Natural killer cell treated with Interleukin-12 subunit alpha and Interleukin-12 subunit beta and Interleukin-15 and Interleukin-18, amount 100 ng/mL, for 72 hours (primary cell): ENCODE results near the gene SDR42E2. TPM values are rescaled to one million over a fixed set of nuclear protein-coding genes. Genes with fewer than 3 reads are reported as not detected.
"Not testable (repeated sequence)": the region's sequence is repeated elsewhere in the genome, so short reads cannot be mapped to it uniquely, and the experiment has no call there.

Experiments used
- ATAC-seq, 2 donors: fragments of 150-1000 bp; cut with Tn5 transposase in 1 of 2; sonication (Bioruptor Pico), chemical (Tn5 transposase) in 1 of 2; 2 replicates each; pipeline ENCODE4 v1.10.0; 2021
- DNase-seq: peaks from one replicate; pipeline ENCODE4 v3.0.0; 2022; ENCODE audit warnings: low spot score
- H3K27ac Mint-ChIP-seq, 2 donors: 1 replicate in 1 of 2; 2 replicates in 1 of 2; pipeline ENCODE4 v1.8.0; 2022; ENCODE audit warnings: mixed read lengths in 2 of 2, mild to moderate bottlenecking in 1 of 2, moderate library complexity in 1 of 2
- H3K27me3 Mint-ChIP-seq, 2 donors: 1 replicate in 1 of 2; 2 replicates in 1 of 2; pipeline ENCODE4 v1.8.0; 2022; ENCODE audit warnings: mixed read lengths in 2 of 2
- H3K36me3 Mint-ChIP-seq: one replicate; pipeline ENCODE4 v1.8.0; 2022; ENCODE audit warnings: mixed read lengths
- H3K4me1 Mint-ChIP-seq, 2 donors: 1 replicate in 1 of 2; 2 replicates in 1 of 2; pipeline ENCODE4 v1.8.0; 2022; ENCODE audit warnings: low read depth in 2 of 2, mixed read lengths in 2 of 2, mild to moderate bottlenecking in 1 of 2
- H3K4me3 Mint-ChIP-seq: one replicate; pipeline ENCODE4 v1.8.0; 2022; ENCODE audit warnings: mixed read lengths
- H3K9me3 Mint-ChIP-seq: 2 replicates; pipeline ENCODE4 v1.8.0; 2022; ENCODE audit warnings: mixed read lengths
- total RNA-seq, 2 donors: library from RNA; stranded (reverse); gene quantifications; one replicate each; pipeline ENCODE4 v1.2.3, GENCODE V29; 2022

SDR42E2 gene
- total RNA-seq, 2 donors from 2014 or later = 0.22 TPM; not detected in 1

DNA sequence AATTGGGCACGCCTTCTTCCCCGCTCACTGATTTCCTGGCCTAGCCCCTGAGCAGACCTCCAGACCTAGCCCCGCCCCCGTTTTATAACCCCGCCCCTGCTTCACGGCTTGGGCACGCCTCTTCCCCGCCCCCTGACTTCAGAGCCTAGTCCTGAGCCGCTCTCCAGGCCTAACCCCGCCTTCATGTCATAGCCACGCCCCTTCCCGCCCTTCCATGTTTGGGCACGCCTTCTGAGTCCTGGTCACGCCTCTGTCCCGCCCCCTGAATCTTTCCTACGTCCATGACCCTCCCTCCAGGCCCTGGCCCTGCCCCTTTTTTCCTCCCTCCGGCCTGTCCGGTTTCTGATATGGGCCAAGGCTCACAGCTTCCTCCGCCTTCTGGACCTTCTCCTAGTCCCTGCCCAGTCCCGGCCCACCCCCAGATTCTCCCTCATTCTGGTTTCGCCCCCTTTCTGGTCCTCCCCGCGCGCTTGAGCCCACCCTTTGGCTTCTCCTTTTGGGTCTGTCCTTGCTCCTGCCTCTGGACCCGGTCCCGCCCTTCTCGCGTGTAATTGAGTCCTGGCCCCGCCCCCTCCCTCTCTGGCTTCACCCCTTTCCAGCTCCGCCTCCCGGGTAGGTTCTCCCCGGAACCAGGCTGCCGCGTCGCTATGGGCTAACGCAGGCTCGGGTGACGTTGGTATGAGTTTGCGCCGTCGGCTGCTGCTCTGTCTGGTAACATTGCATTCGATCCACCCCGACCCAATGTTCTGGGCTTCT lies 28.6 kb downstream of the SDR42E2 start:
- Mint-ChIP-seq H3K27me3 (no peaks in the 10 kb centered on the region), H3K27ac (peak overlapping the region; percentile 72 to 91), H3K4me1 (peaks cover 52 to 65% of the 10 kb centered on the region in 2 donors), H3K4me3 (peak overlapping the region; percentile 88), H3K36me3 (no peaks in the 10 kb centered on the region), H3K9me3 (peaks cover 7% of the 10 kb centered on the region)
- ATAC-seq = peak; percentile 83 to 88
- DNase-seq = peak; percentile 98

- H3K27ac Mint-ChIP-seq = peak overlapping the region; percentile 72 to 91
- peak overlapping the region; percentile 88 for H3K4me3 Mint-ChIP-seq
- peaks cover 53 to 67% of the 10 kb centered on the region in 2 donors for H3K4me1 Mint-ChIP-seq
- H3K36me3 Mint-ChIP-seq = no peaks in the 10 kb centered on the region
- DNase-seq = no peak
- no peaks in the 10 kb centered on the region for H3K27me3 Mint-ChIP-seq
- H3K9me3 Mint-ChIP-seq = peaks cover 7% of the 10 kb centered on the region
- ATAC-seq = no peak
Measured at GRCh38 chr16:22191532-22192260, 29.4 kb downstream of the SDR42E2 start.

GRCh38 chr16:22192261-22193062 lies 30.2 kb downstream of the SDR42E2 start:
- ATAC-seq (peak; percentile 33 to 34), DNase-seq (peak; percentile 95)
- peaks cover 7% of the 10 kb centered on the region for H3K9me3 Mint-ChIP-seq
- H3K27me3 Mint-ChIP-seq = no peaks in the 10 kb centered on the region
- peaks cover 55 to 67% of the 10 kb centered on the region in 2 donors for H3K4me1 Mint-ChIP-seq
- peak overlapping the region; percentile 72 to 91 for H3K27ac Mint-ChIP-seq
- peak overlapping the region; percentile 88 for H3K4me3 Mint-ChIP-seq
- H3K36me3 Mint-ChIP-seq = no peaks in the 10 kb centered on the region

DNA sequence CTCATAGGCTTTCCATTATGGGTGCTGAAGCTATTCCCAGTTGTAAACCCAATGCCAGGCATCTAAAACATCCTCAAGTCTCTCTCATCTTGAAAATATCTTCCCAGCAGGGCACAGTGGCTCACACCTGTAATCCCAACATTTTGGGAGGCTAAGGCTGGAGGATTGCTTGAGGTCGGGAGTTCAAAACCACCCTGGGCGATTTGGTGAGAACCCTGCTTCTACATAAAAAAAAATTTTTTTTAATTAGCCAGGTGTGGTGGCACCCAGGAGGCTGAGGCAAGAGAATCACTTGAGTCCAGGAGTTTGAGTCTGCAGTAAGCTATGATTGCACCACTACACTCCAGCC lies 30.7 kb downstream of the SDR42E2 start:
- Mint-ChIP-seq H3K4me1 (peaks cover 54 to 67% of the 10 kb centered on the region in 2 donors), H3K36me3 (no peaks in the 10 kb centered on the region), H3K9me3 (peaks cover 7% of the 10 kb centered on the region), H3K4me3 (no peak overlapping the region), H3K27me3 (no peaks in the 10 kb centered on the region), H3K27ac (peak overlapping the region; percentile 72 to 93)
- no peak for DNase-seq
- ATAC-seq = no peak

DNA sequence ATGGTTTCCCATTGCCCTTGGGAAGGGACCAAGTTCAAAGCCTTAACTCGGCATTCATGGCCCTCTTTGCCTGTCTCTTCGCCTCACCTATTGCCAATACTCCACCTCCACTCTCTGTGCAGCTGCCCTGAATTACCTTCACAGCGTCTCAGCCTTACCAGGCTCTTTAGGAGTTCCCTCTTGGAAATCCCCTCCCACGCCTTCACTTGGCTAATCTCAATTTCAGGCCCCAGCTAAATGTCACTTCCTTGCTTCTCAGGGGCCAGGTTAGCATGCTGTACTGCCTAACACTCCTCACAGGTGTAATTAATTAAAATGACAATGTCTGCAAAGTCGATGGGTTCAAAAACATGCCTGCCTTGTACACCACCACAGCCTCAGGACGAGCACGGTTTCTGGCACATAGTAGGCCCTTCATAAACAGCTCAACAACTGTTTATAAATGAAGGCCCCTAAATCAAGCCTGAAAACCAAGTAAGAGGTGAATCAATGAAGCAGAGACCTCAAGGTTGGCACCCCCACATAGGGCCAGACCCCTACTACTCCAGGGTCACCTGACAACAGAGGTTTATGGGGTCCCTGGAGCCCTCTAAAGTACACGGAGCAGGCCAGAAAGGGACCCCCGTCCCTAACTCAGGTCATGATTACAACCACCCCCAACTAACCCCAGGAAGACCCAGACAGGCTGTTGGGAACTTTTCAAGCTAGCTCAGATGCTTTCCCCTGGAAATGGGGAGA lies 32.6 kb downstream of the SDR42E2 start:
- Mint-ChIP-seq H3K4me3 (peak overlapping the region; percentile 73), H3K36me3 (no peaks in the 10 kb centered on the region), H3K9me3 (peaks cover 7% of the 10 kb centered on the region), H3K27me3 (no peaks in the 10 kb centered on the region), H3K27ac (peak overlapping the region; percentile 93 to 96), H3K4me1 (peaks cover 43 to 52% of the 10 kb centered on the region in 2 donors)
- DNase-seq (no peak), ATAC-seq (no peak)

- Mint-ChIP-seq H3K9me3 (peaks cover 7% of the 10 kb centered on the region), H3K36me3 (no peaks in the 10 kb centered on the region), H3K4me1 (peaks cover 41 to 50% of the 10 kb centered on the region in 2 donors)
Measured at GRCh38 chr16:22195445-22195694, 33.1 kb downstream of the SDR42E2 start.

GRCh38 chr16:22195695-22196558 lies 33.6 kb downstream of the SDR42E2 start:
- Mint-ChIP-seq H3K4me3 (peak overlapping the region; percentile 73), H3K27me3 (no peaks in the 10 kb centered on the region), H3K9me3 (peaks cover 7% of the 10 kb centered on the region), H3K27ac (peak overlapping the region; percentile 93 to 96), H3K36me3 (no peaks in the 10 kb centered on the region), H3K4me1 (peaks cover 41 to 44% of the 10 kb centered on the region in 2 donors)
- ATAC-seq = peak; percentile 34 to 44
- DNase-seq = peak; percentile 89

More at GRCh38 chr16:22195445-22195694, 33.1 kb downstream of the SDR42E2 start:
- DNase-seq (no peak), ATAC-seq (no peak)
- H3K27me3 Mint-ChIP-seq = no peaks in the 10 kb centered on the region
- peak overlapping the region; percentile 93 to 96 for H3K27ac Mint-ChIP-seq
- H3K4me3 Mint-ChIP-seq = peak overlapping the region; percentile 73

- ATAC-seq, H3K9me3 Mint-ChIP-seq, H3K36me3 Mint-ChIP-seq, H3K27me3 Mint-ChIP-seq, DNase-seq: not testable (repeated sequence)
- Mint-ChIP-seq H3K4me1 (peaks cover 40% of the 10 kb centered on the region in 2 donors), H3K27ac (peak overlapping the region; percentile 75 to 93), H3K4me3 (peak overlapping the region; percentile 73)
Measured at GRCh38 chr16:22196559-22197168, 34.4 kb downstream of the SDR42E2 start.

DNA sequence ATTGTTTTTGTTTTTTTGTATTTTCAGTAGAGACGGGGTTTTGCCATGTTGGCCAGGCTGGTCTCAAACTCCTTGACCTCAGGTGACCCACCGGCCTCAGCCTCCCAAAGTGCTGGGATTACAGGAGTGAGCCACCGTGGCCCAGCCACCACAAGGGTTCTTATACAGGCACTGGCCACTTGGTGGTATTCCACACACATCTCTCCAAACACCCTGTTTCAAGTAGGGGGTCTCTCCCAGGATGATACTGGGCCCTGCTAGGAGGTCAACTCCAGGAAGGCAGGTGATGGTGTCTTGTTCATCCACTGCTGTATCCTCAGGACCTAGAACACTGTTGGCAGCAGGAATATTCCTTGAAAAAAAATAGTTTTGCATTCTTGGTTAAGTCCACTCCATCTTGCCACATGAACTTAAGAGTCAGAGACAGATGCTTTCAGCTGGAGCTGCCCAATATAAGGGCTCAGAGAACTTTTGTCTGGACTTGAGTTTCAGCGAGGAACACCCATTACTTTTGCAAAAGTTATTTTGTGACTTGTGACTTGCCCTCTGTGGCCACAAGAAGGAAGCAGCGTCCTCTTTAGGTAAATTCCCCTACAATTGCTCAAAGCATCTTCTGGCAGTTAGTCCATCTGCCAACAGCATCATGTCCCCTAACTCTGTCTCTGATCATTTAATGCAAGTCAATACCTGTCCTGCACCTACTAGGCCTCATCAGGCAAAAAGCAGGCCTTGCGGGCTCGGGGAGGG lies 36.4 kb downstream of the SDR42E2 start:
- no peak overlapping the region for H3K4me3 Mint-ChIP-seq
- ATAC-seq (no peak), DNase-seq (no peak)
- H3K4me1 Mint-ChIP-seq = peaks cover 25 to 26% of the 10 kb centered on the region in 2 donors
- H3K27ac Mint-ChIP-seq = no peak overlapping the region
- no peaks in the 10 kb centered on the region for H3K36me3 Mint-ChIP-seq
- no peaks in the 10 kb centered on the region for H3K27me3 Mint-ChIP-seq
- peaks cover 3% of the 10 kb centered on the region for H3K9me3 Mint-ChIP-seq

GRCh38 chr16:22202261-22202637 lies 39.9 kb downstream of the SDR42E2 start:
- ATAC-seq (no peak), DNase-seq (no peak)
- no peaks in the 10 kb centered on the region for H3K27me3 Mint-ChIP-seq
- H3K27ac Mint-ChIP-seq = no peak overlapping the region
- H3K9me3 Mint-ChIP-seq = no peaks in the 10 kb centered on the region
- no peaks in the 10 kb centered on the region for H3K36me3 Mint-ChIP-seq
- H3K4me3 Mint-ChIP-seq = no peak overlapping the region
- peaks cover 6 to 14% of the 10 kb centered on the region in 2 donors for H3K4me1 Mint-ChIP-seq

DNA sequence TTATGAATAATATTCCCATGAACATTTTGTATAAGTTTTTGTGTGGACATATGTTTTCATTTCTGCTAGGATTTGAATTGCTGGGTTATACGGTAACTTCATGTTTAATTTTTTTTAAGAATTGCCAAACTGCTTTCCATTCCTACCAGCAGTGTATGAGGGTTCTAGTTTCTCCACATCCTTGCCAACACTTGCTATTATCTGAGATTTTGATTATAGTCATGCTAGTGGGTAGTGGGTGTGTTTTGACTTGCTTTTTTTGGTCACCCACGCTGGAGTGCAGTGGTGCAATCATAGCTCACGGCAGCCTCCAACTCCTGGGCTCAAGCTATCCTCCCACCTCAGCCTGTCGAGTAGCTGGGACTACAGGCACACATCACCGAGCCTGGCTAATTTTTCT lies 40.8 kb downstream of the SDR42E2 start:
- Mint-ChIP-seq H3K27me3 (no peaks in the 10 kb centered on the region), H3K27ac (no peak overlapping the region), H3K4me3 (no peak overlapping the region), H3K9me3 (no peaks in the 10 kb centered on the region), H3K4me1 (peaks cover 12 to 22% of the 10 kb centered on the region in 2 donors), H3K36me3 (no peaks in the 10 kb centered on the region)
- ATAC-seq = no peak
- DNase-seq = no peak
